HG03575 (cell line): ENCODE data around the gene CCDC112.
"Not testable (repeated sequence)": the region's sequence is repeated elsewhere in the genome, so short reads cannot be mapped to it uniquely, and the experiment has no call there.

ENCODE experiments used
- ATAC-seq: cut with Tn5 transposase; IDR thresholded peaks from one replicate; pipeline ENCODE4 v1.9.1; 2021; ENCODE audit not compliant: unreplicated experiment, insufficient number of reproducible peaks, low FRiP score; ENCODE audit errors: extremely low read depth

The CCDC112 gene

GRCh38 chr5:115296124-115297022 lies at the start of gene CCDC112:
Gene CCDC112, minus strand, starts transcription at chr5:115296654. Its CDS starts 111 bp downstream, at chr5:115296543.
- peak; percentile 42 for ATAC-seq

GRCh38 chr5:115345344-115345743 lies 48.9 kb upstream of the CCDC112 start:
- no peak for ATAC-seq

GRCh38 chr5:115343855-115344254 lies 47.4 kb upstream of the CCDC112 start:
- no peak for ATAC-seq

DNA sequence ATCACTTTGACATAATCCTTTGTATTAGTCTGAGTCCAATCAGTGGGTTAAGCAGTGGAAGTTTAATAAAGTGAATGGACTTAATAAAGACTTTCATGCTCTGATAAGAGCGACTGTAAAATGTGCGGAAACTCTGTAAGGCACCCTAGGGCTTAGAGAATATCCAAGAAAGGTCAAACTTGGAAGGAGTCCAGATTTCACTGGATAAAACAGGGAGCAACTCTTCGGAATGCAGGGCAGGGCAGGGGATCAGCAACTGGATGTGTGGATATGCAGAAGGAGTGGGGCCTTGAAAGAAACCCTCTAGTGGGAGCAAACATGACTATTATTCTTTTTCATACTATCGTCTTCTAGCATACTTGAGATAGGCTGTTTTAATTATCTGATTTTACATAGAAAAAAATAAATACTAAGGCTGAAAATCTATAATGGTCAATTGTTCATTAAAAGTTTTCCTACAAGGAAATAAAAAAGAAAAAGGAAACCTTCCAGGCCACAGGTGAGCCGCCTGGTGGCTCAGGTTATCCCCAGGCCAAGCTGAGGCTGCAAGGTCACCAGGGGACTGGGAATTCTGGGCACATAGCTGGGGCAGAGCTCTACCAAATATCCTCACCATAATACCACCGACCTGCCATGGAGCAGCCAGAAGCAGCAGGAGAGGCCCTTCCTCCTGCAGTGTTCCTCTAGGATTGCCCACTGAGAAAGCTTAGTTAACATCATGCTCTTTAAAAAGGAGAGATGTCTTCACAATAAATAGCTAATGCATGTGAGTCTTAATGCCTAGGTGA lies 46.3 kb upstream of the CCDC112 start:
- no peak for ATAC-seq

DNA sequence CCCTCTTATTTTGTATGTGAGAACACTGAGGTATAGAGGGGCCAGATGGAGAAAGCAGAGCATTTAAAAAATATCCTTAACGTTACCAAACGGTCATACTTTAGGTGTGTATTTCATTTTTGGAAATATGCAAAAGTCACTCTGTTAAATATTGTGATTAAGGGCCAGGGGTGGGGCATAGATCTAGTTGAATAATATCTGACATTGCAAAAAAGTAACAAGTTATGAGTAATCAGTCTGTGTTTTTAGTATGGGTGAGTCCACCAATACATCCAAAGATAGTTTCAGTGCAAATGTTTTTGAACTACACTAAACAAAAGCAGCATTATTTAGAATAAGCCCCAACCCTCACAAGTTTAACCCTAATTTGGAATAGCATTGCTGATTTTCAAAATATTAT lies 45.3 kb upstream of the CCDC112 start:
- ATAC-seq: no peak

DNA sequence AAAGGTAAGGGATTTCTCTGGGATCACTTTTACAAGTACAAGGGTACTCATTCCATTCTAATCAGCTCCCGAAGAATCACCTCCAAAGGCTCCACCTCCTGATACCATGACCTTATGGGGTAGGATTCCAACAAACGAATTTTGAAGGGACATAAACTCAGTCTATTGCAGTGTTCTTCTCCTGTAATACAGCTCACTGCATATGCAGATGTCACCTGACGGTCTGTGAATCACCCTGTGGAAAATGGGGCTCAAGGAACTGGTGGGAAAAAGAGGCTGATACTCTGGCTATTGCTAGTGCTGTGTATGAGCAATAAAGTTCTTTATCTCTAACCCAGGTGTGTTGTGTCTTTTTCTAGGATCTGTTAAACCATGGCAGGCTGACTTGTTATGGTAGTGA lies 42.4 kb upstream of the CCDC112 start:
- ATAC-seq: no peak

DNA sequence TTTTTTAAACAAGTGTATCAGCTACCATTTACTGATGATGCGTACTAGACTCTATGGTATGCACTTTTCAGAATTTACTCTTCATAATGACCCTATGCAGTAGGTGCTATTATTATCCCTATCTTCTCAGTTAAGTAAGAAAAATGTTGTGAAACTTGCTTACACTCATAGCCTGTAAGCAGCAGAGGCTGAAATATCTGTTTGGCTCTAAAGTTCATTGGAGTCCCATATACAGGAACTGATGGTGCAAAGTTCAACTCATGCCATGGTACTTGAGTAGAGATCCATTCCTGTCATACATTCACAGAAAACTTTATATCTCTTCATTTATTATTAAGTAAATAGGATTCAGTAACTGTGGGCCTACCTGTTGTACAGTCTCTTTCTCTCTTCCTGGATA lies 41.4 kb upstream of the CCDC112 start:
- ATAC-seq: no peak

DNA sequence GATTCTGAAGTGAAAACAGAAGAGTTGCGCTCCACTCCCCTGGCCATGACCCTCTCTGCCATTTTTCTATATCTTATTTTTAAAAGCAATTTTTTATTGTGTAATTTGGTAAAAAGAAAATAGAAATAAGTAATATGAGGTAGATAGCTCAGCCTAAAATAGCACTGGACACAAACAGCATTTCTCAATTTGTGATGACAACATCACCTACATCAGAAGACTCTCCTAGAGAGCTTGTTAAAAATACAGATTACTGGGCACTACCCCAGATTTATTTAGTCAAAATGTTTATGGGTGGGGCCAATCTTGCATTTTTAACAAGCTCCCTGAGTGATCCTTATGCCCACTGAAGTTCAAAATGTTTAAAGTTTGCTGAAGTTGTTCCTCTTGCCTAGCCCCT lies 40.5 kb upstream of the CCDC112 start:
- ATAC-seq: no peak

DNA sequence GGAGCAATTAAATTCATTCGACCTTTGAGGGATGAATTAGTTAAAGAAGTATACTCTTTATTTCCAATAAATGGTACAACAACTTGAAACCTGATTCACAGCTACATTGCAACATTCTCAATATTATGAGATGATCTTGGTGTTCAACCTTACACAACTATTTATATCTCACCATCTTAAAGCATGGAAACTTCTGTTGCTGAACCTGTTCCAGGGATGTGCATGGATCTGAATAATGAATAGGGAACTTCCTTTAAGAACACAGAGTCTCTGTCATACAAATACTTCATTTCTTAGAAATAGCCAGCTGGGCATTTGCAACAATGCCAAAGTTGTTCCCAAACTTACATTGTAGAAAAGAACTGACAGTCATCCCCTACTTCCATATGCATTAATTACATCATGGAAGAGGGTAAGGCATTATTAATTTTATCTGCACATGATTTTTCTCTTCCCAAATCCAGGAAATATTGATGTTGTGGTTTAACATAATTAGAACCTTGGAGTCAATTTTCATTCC lies 39.8 kb upstream of the CCDC112 start:
- ATAC-seq: no peak

GRCh38 chr5:115335301-115335700 lies 38.8 kb upstream of the CCDC112 start:
- no peak for ATAC-seq

GRCh38 chr5:115333164-115333563 lies 36.7 kb upstream of the CCDC112 start:
- ATAC-seq: no peak

DNA sequence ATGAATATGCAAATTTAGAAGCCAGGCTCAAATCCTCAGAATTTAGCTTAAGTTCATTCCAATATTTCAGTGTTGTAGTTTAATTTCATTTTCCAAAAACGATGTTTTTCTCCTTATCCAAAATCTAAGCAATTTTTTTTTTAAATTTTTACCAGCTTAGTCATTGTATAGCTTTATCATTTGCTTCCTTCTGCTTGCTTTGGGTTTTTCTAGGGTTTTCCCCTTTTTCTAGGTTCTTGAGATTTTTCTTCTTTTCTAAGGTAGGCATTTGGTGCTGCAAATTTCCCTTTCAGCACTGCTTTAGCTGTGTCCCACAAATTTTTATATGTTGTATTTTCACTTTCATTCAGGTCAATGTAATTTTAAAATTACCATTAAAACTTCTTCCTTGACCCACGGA lies 34.4 kb upstream of the CCDC112 start:
- no peak for ATAC-seq

GRCh38 chr5:115329475-115329874 lies 33.0 kb upstream of the CCDC112 start:
- no peak for ATAC-seq

DNA sequence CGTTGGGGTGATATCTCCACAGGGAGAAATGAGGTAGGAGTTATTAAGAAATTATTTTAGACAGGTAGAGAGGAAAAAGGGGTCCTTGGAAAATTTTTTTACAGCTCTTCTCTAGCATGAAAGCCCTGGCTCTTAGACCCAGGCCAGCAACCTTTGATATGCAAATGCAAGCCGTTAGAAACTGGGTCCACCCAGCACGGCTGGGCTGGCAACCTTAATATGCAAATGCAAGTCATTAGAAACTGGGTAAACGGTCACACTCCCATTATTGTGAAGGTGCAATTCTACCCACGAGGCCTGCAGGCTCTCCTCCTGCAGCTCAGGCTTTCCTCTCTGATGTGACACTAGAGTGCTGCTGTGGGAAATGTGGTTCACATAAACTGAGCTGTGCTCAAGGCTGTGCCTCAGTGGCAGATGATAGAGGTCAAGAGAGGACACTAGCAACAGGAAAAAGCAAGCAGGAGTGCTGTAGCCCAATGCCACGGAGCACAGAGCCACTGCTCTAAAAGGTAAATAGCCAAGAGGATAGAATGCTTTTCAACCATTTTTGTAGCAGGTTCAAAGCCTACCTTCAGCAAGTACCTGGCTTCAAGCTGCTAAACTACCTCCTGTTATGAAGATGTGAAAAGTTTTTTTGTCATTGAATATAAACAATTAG lies 32.3 kb upstream of the CCDC112 start:
- not testable (repeated sequence) for ATAC-seq

DNA sequence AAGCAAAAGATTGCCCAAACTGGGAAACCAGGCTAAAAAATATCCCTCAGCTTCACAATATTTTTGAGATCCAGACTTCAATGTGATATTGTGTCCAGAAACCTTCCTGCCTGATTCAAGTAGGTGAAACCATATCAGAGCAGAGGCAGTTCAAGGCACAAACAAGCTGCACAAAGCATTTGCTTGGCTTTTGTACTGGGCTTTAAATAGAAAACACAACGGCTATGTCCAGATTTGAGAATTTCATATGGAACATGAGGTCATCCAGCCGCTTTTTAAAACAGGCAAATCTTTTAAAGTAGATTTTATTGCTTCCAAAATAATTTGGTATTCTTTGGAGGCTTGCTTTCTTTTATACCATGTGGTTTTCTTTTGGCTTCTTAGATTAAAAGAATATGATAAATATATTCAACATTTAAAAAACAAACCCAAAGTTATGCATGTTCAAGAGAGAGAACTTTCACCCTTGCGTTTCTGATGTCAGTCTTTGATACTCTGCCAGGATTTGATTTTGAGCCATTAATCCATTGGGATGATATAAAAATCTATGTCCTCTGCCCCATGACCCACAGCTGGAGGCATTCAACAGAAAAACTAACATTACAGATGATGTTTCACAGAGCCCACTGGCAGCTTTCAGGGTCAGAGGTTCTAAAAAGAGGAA lies 29.0 kb upstream of the CCDC112 start:
- no peak for ATAC-seq

- ATAC-seq: no peak
Observed at GRCh38 chr5:115324021-115324420, 27.6 kb upstream of the CCDC112 start.

- ATAC-seq: no peak
Observed at GRCh38 chr5:115322729-115323128, 26.3 kb upstream of the CCDC112 start.

- no peak for ATAC-seq
Observed at GRCh38 chr5:115321309-115321708, 24.9 kb upstream of the CCDC112 start.

GRCh38 chr5:115320515-115320914 lies 24.1 kb upstream of the CCDC112 start:
- no peak for ATAC-seq
